Mononuclear cell (primary cell): ENCODE measurements around the gene DPYSL5. TPM values are rescaled to one million over a fixed set of nuclear protein-coding genes. Genes with fewer than 3 reads are reported as not detected.
"Not testable (repeated sequence)": the region's sequence is repeated elsewhere in the genome, so short reads cannot be mapped to it uniquely, and the experiment has no call there.

ENCODE experiments used
- H3K27me3 ChIP-seq: 2 replicates; pipeline ENCODE4 v1.6.0; 2011; ENCODE audit warnings: low read length, control low read depth; ENCODE audit not compliant: insufficient read depth
- H3K4me1 ChIP-seq: 2 replicates; pipeline ENCODE4 v1.5.1; 2011; ENCODE audit warnings: mild to moderate bottlenecking, low read length, control low read depth; ENCODE audit not compliant: insufficient read depth
- H3K4me3 ChIP-seq: 2 replicates; pipeline ENCODE4 v1.5.1; 2011; ENCODE audit warnings: mild to moderate bottlenecking, low read length, moderate library complexity
- H3K9me3 ChIP-seq: 2 replicates; pipeline ENCODE4 v1.5.1; 2011; ENCODE audit warnings: low read depth, mild to moderate bottlenecking, control low read depth, low read length
- total RNA-seq: library from RNA; depleted of rRNA; stranded (reverse); fragments of >200 nt; gene quantifications from one replicate; pipeline ENCODE4 v1.2.3, GENCODE V29; 2012

The DPYSL5 gene
- total RNA-seq, 1 donor = not detected

GRCh38 chr2:26880161-26880560 is 32.2 kb downstream of the DPYSL5 start:
- no peaks in the 10 kb centered on the region for H3K9me3 ChIP-seq
- no peaks in the 10 kb centered on the region for H3K27me3 ChIP-seq
- no peak overlapping the region for H3K4me3 ChIP-seq
- H3K4me1 ChIP-seq = no peaks in the 10 kb centered on the region

- Histone ChIP-seq H3K9me3 (no peaks in the 10 kb centered on the region), H3K4me3 (no peak overlapping the region), H3K4me1 (peaks cover 8% of the 10 kb centered on the region), H3K27me3 (no peaks in the 10 kb centered on the region)
Measured at GRCh38 chr2:26880910-26881435, 33.0 kb downstream of the DPYSL5 start.

GRCh38 chr2:26882220-26882619 is 34.3 kb downstream of the DPYSL5 start:
- not testable (repeated sequence) for H3K27me3 ChIP-seq, H3K9me3 ChIP-seq, H3K4me3 ChIP-seq

GRCh38 chr2:26883956-26884355 is 36.0 kb downstream of the DPYSL5 start:
- no peaks in the 10 kb centered on the region for H3K9me3 ChIP-seq

More at GRCh38 chr2:26882220-26882619, 34.3 kb downstream of the DPYSL5 start:
- H3K4me1 ChIP-seq = peaks cover 17% of the 10 kb centered on the region

GRCh38 chr2:26884486-26884885 is 36.6 kb downstream of the DPYSL5 start:
- H3K27me3 ChIP-seq = no peaks in the 10 kb centered on the region
- no peak overlapping the region for H3K4me3 ChIP-seq
- H3K9me3 ChIP-seq = no peaks in the 10 kb centered on the region
- H3K4me1 ChIP-seq = peaks cover 23% of the 10 kb centered on the region

More at GRCh38 chr2:26883956-26884355, 36.0 kb downstream of the DPYSL5 start:
- H3K4me3 ChIP-seq = no peak overlapping the region
- H3K4me1 ChIP-seq = peaks cover 23% of the 10 kb centered on the region
- H3K27me3 ChIP-seq = no peaks in the 10 kb centered on the region

- Histone ChIP-seq H3K27me3 (no peaks in the 10 kb centered on the region), H3K4me1 (peaks cover 23% of the 10 kb centered on the region), H3K4me3 (no peak overlapping the region), H3K9me3 (no peaks in the 10 kb centered on the region)
Measured at GRCh38 chr2:26885651-26886329, 37.9 kb downstream of the DPYSL5 start.

GRCh38 chr2:26886736-26887135 is 38.8 kb downstream of the DPYSL5 start:
- H3K9me3 ChIP-seq = no peaks in the 10 kb centered on the region
- H3K4me3 ChIP-seq = no peak overlapping the region
- H3K27me3 ChIP-seq = no peaks in the 10 kb centered on the region
- peaks cover 23% of the 10 kb centered on the region for H3K4me1 ChIP-seq

GRCh38 chr2:26887151-26887550 is 39.2 kb downstream of the DPYSL5 start:
- Histone ChIP-seq H3K4me3 (no peak overlapping the region), H3K9me3 (no peaks in the 10 kb centered on the region), H3K4me1 (peaks cover 23% of the 10 kb centered on the region), H3K27me3 (no peaks in the 10 kb centered on the region)

- H3K4me3 ChIP-seq = no peak overlapping the region
- no peaks in the 10 kb centered on the region for H3K9me3 ChIP-seq
- no peaks in the 10 kb centered on the region for H3K27me3 ChIP-seq
- H3K4me1 ChIP-seq = peaks cover 23% of the 10 kb centered on the region
Measured at GRCh38 chr2:26889796-26890195, 41.9 kb downstream of the DPYSL5 start.

- Histone ChIP-seq H3K4me1 (peaks cover 21% of the 10 kb centered on the region), H3K9me3 (no peaks in the 10 kb centered on the region), H3K27me3 (no peaks in the 10 kb centered on the region), H3K4me3 (no peak overlapping the region)
Measured at GRCh38 chr2:26890341-26891000, 42.5 kb downstream of the DPYSL5 start.

GRCh38 chr2:26892133-26892532 is 44.2 kb downstream of the DPYSL5 start:
- Histone ChIP-seq H3K4me3 (no peak overlapping the region), H3K9me3 (no peaks in the 10 kb centered on the region), H3K27me3 (no peaks in the 10 kb centered on the region), H3K4me1 (peaks cover 7% of the 10 kb centered on the region)

GRCh38 chr2:26892922-26893524 is 45.1 kb downstream of the DPYSL5 start:
- no peaks in the 10 kb centered on the region for H3K27me3 ChIP-seq
- no peaks in the 10 kb centered on the region for H3K9me3 ChIP-seq
- no peaks in the 10 kb centered on the region for H3K4me1 ChIP-seq
- H3K4me3 ChIP-seq = no peak overlapping the region

GRCh38 chr2:26894136-26894535 is 46.2 kb downstream of the DPYSL5 start:
- Histone ChIP-seq H3K4me1 (no peaks in the 10 kb centered on the region), H3K4me3 (no peak overlapping the region), H3K9me3 (no peaks in the 10 kb centered on the region), H3K27me3 (no peaks in the 10 kb centered on the region)

GRCh38 chr2:26897807-26898479 is 50.0 kb downstream of the DPYSL5 start:
- H3K4me3 ChIP-seq = no peak overlapping the region
- no peaks in the 10 kb centered on the region for H3K27me3 ChIP-seq

More at GRCh38 chr2:26897807-26898479, 50.0 kb downstream of the DPYSL5 start:
- no peaks in the 10 kb centered on the region for H3K9me3 ChIP-seq
- H3K4me1 ChIP-seq = no peaks in the 10 kb centered on the region
